Thyroid gland (tissue), 4 donors: ENCODE measurements around the gene LOXL4.

Experiments used
- CTCF ChIP-seq, 6 experiments: fragments of 200-600 bp in 3 of 6; fragments of 450-650 bp in 3 of 6; sonication (generic) in 3 of 6; IDR thresholded peaks; one replicate each; pipeline ENCODE4 v1.5.1; 2016 to 2019; ENCODE audit warnings: antibody characterized with exemption in 6 of 6, mild to moderate bottlenecking in 2 of 6, inconsistent platforms in 1 of 6, moderate library complexity in 1 of 6
- POLR2A ChIP-seq, 2 donors: fragments of 450-650 bp; IDR thresholded peaks; one replicate each; pipeline ENCODE4 v1.6.1; 2017; ENCODE audit warnings: antibody characterized with exemption in 2 of 2, mild to moderate bottlenecking in 2 of 2, moderate library complexity in 1 of 2

- TF ChIP-seq POLR2A (IDR thresholded peaks at IDR 0.05) (no peak), CTCF (IDR thresholded peaks at IDR 0.05) (no peak)
Measured at GRCh38 chr10:98231417-98231816, 36.6 kb downstream of the LOXL4 start.
